CD4-positive, alpha-beta T cell (primary cell): ENCODE data around the gene CP. TPM values are rescaled to one million over a fixed set of nuclear protein-coding genes. Genes with fewer than 3 reads are reported as not detected.
"Not testable (repeated sequence)": the region's sequence is repeated elsewhere in the genome, so short reads cannot be mapped to it uniquely, and the experiment has no call there.

ENCODE experiments used
- ATAC-seq: fragments of 200-7000 bp; cut with Tn5 transposase; one replicate; pipeline ENCODE4 v1.10.0; 2022; ENCODE audit warnings: mild to moderate bottlenecking; ENCODE audit not compliant: poor library complexity
- CTCF ChIA-PET: fragments of 350-600 bp; sonication (Branson Sonifier 250); formaldehyde crosslinking; loops from one replicate; lab custom pipeline; 2021; ENCODE audit warnings: antibody characterized with exemption, inconsistent platforms; lab: Charles Lee
- POLR2A ChIA-PET: fragments of 350-600 bp; sonication (Branson Sonifier 250); formaldehyde crosslinking; loops from one replicate; lab custom pipeline; 2021; ENCODE audit warnings: antibody characterized with exemption, inconsistent platforms; lab: Charles Lee
- DNase-seq, 14 experiments: peaks; one replicate each; pipeline ENCODE4 v3.0.0-alpha.2; 2013 to 2020; ENCODE audit warnings: mixed read lengths in 2 of 14
- H3K27ac ChIP-seq, 2 donors: one replicate each; pipeline versions ENCODE4 v1.5.1 to v1.7.0; 2013; ENCODE audit warnings: low read length in 2 of 2, low read depth in 1 of 2, mild to moderate bottlenecking in 1 of 2
- H3K27me3 ChIP-seq, 2 experiments: 1 replicate in 1 of 2; 2 replicates in 1 of 2; pipeline versions ENCODE4 v1.6.1 to v1.7.0; 2013; ENCODE audit warnings: low read length in 2 of 2, control low read depth in 1 of 2, mild to moderate bottlenecking in 1 of 2, moderate library complexity in 1 of 2; ENCODE audit not compliant: insufficient read depth in 2 of 2, control insufficient read depth in 1 of 2
- H3K36me3 ChIP-seq: one replicate; pipeline ENCODE4 v1.6.1; 2013; ENCODE audit warnings: low read length, control low read depth; ENCODE audit not compliant: insufficient read depth
- H3K4me1 ChIP-seq: one replicate; pipeline ENCODE4 v1.6.1; 2013; ENCODE audit warnings: low read length, control low read depth; ENCODE audit not compliant: insufficient read depth
- H3K4me3 ChIP-seq: one replicate; pipeline ENCODE4 v1.5.1; 2013; ENCODE audit warnings: mild to moderate bottlenecking, low read length, moderate library complexity
- H3K9me3 ChIP-seq, 2 experiments: 1 replicate in 1 of 2; 2 replicates in 1 of 2; pipeline versions ENCODE4 v1.6.1 to v1.7.0; 2013; ENCODE audit warnings: low read length in 2 of 2, mild to moderate bottlenecking in 2 of 2, control low read depth in 1 of 2, moderate library complexity in 1 of 2; ENCODE audit not compliant: control insufficient read depth in 1 of 2, insufficient read depth in 1 of 2
- H3K27ac Mint-ChIP-seq: one replicate; pipeline ENCODE4 v1.8.0; 2020; ENCODE audit warnings: mixed read lengths
- H3K27me3 Mint-ChIP-seq: one replicate; pipeline ENCODE4 v1.8.0; 2021; ENCODE audit warnings: mixed read lengths
- H3K36me3 Mint-ChIP-seq: one replicate; pipeline ENCODE4 v1.8.0; 2021; ENCODE audit warnings: low read depth, mixed read lengths
- H3K4me1 Mint-ChIP-seq: one replicate; pipeline ENCODE4 v1.8.0; 2021; ENCODE audit warnings: low read depth, mixed read lengths
- H3K4me3 Mint-ChIP-seq: one replicate; pipeline ENCODE4 v1.8.0; 2020; ENCODE audit warnings: mild to moderate bottlenecking, mixed read lengths
- H3K9me3 Mint-ChIP-seq: one replicate; pipeline ENCODE4 v1.8.0; 2020; ENCODE audit warnings: mixed read lengths
- CTCF ChIP-seq: fragments of 200-600 bp; IDR thresholded peaks from one replicate; pipeline ENCODE4 v1.8.0; 2022; ENCODE audit warnings: antibody characterized with exemption, mild to moderate bottlenecking
- intact Hi-C, 2 experiments: fragments of 100-400 bp; cut with DNase I in 1 of 2; cut with micrococcal nuclease in 1 of 2; formaldehyde crosslinking; loops; one replicate each; pipeline versions ENCODE4 v1.15.1 to v1.9.0; 2023 to 2025; cut with DNase I, micrococcal nuclease
- total RNA-seq, 174 experiments: library from RNA in 2 of 174; stranded (reverse) in 2 of 174; gene quantifications; one replicate each; pipeline ENCODE4 v1.2.3 and lab custom pipeline; 2021 to 2026

Gene CP
- total RNA-seq, 2 experiments from 2014 or later: not detected

- Mint-ChIP-seq H3K4me1 (no peaks in the 10 kb centered on the region), H3K9me3 (no peaks in the 10 kb centered on the region), H3K36me3 (no peaks in the 10 kb centered on the region), H3K27me3 (peaks cover 4% of the 10 kb centered on the region), H3K4me3 (no peak overlapping the region), H3K27ac (no peak overlapping the region)
- peak in 3 of 14 experiments; percentile 15 to 42 (median 30) for DNase-seq
- ChIA-PET CTCF (no interaction called here), POLR2A (no interaction called here)
- no peaks in the 10 kb centered on the region for H3K9me3 ChIP-seq
- ATAC-seq: no peak
- H3K27me3 ChIP-seq: no peaks in the 10 kb centered on the region
- H3K4me3 ChIP-seq: no peak overlapping the region
- intact Hi-C loops: no loop called here
- H3K36me3 ChIP-seq: no peaks in the 10 kb centered on the region
- H3K4me1 ChIP-seq: no peaks in the 10 kb centered on the region
- no peak overlapping the region for H3K27ac ChIP-seq
- TF ChIP-seq CTCF: no peak
Observed at GRCh38 chr3:149245738-149246451, 24.3 kb upstream of the CP start.

GRCh38 chr3:149243540-149243939, 21.9 kb upstream of the CP start:
- H3K36me3 ChIP-seq: no peaks in the 10 kb centered on the region
- no peaks in the 10 kb centered on the region for H3K27me3 Mint-ChIP-seq
- H3K36me3 Mint-ChIP-seq: no peaks in the 10 kb centered on the region
- no peak overlapping the region for H3K27ac ChIP-seq
- ChIA-PET POLR2A (no interaction called here), CTCF (no interaction called here)
- no peaks in the 10 kb centered on the region for H3K27me3 ChIP-seq
- no peaks in the 10 kb centered on the region for H3K9me3 Mint-ChIP-seq
- no peak overlapping the region for H3K4me3 ChIP-seq
- no peak for TF ChIP-seq CTCF
- H3K4me1 Mint-ChIP-seq: no peaks in the 10 kb centered on the region
- H3K4me1 ChIP-seq: no peaks in the 10 kb centered on the region
- H3K9me3 ChIP-seq: no peaks in the 10 kb centered on the region
- intact Hi-C loops: no loop called here
- no peak for DNase-seq
- no peak for ATAC-seq
- H3K27ac Mint-ChIP-seq: no peak overlapping the region
- no peak overlapping the region for H3K4me3 Mint-ChIP-seq

- no peak overlapping the region for H3K27ac Mint-ChIP-seq
- intact Hi-C loops: no loop called here
- DNase-seq (no peak), ATAC-seq (no peak)
- Histone ChIP-seq H3K27ac (no peak overlapping the region), H3K9me3 (no peaks in the 10 kb centered on the region), H3K27me3 (peaks cover 0 to 5% of the 10 kb centered on the region in 2 experiments), H3K4me3 (no peak overlapping the region), H3K4me1 (no peaks in the 10 kb centered on the region), H3K36me3 (no peaks in the 10 kb centered on the region)
- peaks cover 15% of the 10 kb centered on the region for H3K27me3 Mint-ChIP-seq
- no peak for TF ChIP-seq CTCF
- no peaks in the 10 kb centered on the region for H3K4me1 Mint-ChIP-seq
- H3K4me3 Mint-ChIP-seq: no peak overlapping the region
- ChIA-PET CTCF (no interaction called here), POLR2A (no interaction called here)
- H3K36me3 Mint-ChIP-seq: no peaks in the 10 kb centered on the region
- no peaks in the 10 kb centered on the region for H3K9me3 Mint-ChIP-seq
Observed at GRCh38 chr3:149239357-149239936, 17.8 kb upstream of the CP start.

GRCh38 chr3:149238268-149238667, 16.6 kb upstream of the CP start:
- intact Hi-C loops, ATAC-seq, H3K36me3 Mint-ChIP-seq, H3K36me3 ChIP-seq, H3K9me3 Mint-ChIP-seq, H3K4me1 Mint-ChIP-seq, H3K27me3 ChIP-seq, H3K27ac Mint-ChIP-seq, H3K27ac ChIP-seq, CTCF ChIA-PET, DNase-seq, H3K4me3 Mint-ChIP-seq, H3K4me3 ChIP-seq, POLR2A ChIA-PET, H3K9me3 ChIP-seq, H3K4me1 ChIP-seq: not testable (repeated sequence)
- peaks cover 15% of the 10 kb centered on the region for H3K27me3 Mint-ChIP-seq
